K562 (cell line): ENCODE measurements around the gene RNASE2.

Source experiments
- MAX ChIP-seq: sonication (generic); formaldehyde crosslinking; IDR thresholded peaks from 2 replicates; pipeline ENCODE4 v1.9.0; 2022; ENCODE audit warnings: mild to moderate bottlenecking, missing genetic modification reagents
- SOX6 ChIP-seq: fragments of 450-650 bp; IDR thresholded peaks from 2 replicates; pipeline ENCODE4 v1.6.1; 2014; ENCODE audit warnings: mild to moderate bottlenecking
- TF ChIP-seq, protein P1 (sequence below): fragments of 250-450 bp; sonication (Bioruptor Pico); IDR thresholded peaks from 2 replicates; pipeline ENCODE4 v1.4.0; 2020; ENCODE audit warnings: mild to moderate bottlenecking

DNA sequence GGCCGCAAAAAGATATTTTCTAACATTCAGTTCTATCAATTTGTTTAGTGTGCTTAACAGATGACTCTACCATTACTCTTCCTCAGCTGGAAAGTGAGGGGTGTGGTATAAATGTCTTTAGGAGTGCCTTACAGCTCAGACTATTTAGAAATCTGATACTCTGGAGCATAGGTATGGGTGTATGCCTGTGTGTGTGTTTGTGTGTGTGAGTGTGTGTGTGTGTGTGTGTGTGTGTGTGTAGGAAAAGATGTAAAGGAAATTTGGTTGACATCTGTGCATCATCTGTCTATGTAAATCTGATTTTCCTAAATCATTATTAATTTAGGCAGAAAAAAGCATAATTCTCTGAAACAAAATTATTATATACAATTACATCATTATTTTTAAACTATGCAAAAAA lies 48.1 kb upstream of the RNASE2 start:
- TF ChIP-seq MAX (no peak), SOX6 (no peak)
- TF ChIP-seq, protein P1, sequence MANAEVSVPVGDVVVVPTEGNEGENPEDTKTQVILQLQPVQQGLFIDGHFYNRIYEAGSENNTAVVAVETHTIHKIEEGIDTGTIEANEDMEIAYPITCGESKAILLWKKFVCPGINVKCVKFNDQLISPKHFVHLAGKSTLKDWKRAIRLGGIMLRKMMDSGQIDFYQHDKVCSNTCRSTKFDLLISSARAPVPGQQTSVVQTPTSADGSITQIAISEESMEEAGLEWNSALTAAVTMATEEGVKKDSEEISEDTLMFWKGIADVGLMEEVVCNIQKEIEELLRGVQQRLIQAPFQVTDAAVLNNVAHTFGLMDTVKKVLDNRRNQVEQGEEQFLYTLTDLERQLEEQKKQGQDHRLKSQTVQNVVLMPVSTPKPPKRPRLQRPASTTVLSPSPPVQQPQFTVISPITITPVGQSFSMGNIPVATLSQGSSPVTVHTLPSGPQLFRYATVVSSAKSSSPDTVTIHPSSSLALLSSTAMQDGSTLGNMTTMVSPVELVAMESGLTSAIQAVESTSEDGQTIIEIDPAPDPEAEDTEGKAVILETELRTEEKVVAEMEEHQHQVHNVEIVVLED: no peak
